Measurements from ENCODE around the gene CCL11.

- no peak for TF ChIP-seq CTCF (CRISPR knock-in tag; IDR thresholded peaks at IDR 0.05)
- no peak for TF ChIP-seq POLR2AphosphoS5 (IDR thresholded peaks at IDR 0.05; ENCODE audit: low read depth, low read length)
- TF ChIP-seq GTF2F1 (IDR thresholded peaks at IDR 0.05; ENCODE audit: low read length): no peak
- TF ChIP-seq EP300 (IDR thresholded peaks at IDR 0.05; ENCODE audit: low read depth in 2 of 2, low read length in 2 of 2): no peak
- TF ChIP-seq EP300 (CRISPR knock-in tag; IDR thresholded peaks at IDR 0.05; ENCODE audit: borderline replicate concordance): no peak
Measured at GRCh38 chr17:34307110-34307509, 21.6 kb downstream of the CCL11 start.
